HG03045 (cell line): ENCODE results near the gene PDPN.
"Not testable (repeated sequence)": the region's sequence is repeated elsewhere in the genome, so short reads cannot be mapped to it uniquely, and the experiment has no call there.

Experiments
- ATAC-seq: cut with Tn5 transposase; IDR thresholded peaks from one replicate; pipeline ENCODE4 v1.9.1; 2021; ENCODE audit warnings: mild to moderate bottlenecking, moderate library complexity; ENCODE audit not compliant: unreplicated experiment

PDPN gene, protein sequence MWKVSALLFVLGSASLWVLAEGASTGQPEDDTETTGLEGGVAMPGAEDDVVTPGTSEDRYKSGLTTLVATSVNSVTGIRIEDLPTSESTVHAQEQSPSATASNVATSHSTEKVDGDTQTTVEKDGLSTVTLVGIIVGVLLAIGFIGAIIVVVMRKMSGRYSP

DNA sequence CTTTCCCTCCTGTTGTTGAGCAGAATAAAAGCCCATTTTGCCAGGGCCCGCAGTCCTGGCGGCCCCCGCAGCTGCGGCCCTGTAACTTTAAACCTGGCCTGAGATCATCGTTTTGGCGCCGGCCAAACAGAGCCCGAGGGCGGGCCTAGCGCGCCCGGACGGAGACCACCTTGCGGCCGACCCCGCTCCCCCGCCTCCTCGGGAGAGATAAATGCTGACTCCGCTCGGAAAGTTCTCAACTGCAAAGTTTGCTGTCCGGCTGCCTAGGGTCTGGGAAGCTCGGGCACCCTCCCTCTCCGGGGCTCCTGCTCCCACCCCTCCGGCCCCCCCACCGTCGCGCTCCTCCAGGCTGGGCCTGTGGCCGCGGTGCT lies at the start of gene PDPN:
TSS of gene PDPN (plus strand) at position 238 of the 371 bp plus-strand sequence. CDS start 202 bp downstream, outside the sequence.
- ATAC-seq, result no peak

GRCh38 chr1:13535227-13535626 lies 48.4 kb upstream of the PDPN start:
- no peak for ATAC-seq

DNA sequence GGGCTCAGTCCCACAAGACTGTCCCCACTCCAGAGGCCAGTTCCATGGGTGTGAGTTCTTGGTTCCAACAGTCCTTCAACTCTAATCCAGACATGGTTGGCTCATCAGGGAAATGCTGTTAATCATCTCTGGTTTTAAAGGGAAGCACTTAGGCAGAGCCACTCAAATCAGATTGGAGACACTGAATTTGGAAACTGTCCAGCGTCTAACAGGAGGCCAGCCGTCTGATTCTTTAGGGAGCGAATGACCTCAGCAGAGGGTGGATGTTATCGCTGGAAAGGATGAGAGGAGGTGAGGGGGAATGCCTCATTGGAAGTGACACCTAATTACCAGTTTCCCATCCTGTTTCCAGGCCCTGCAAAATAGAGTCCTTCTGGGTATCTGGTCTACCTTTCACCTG lies 47.1 kb upstream of the PDPN start:
- no peak for ATAC-seq

GRCh38 chr1:13538832-13539231 lies 44.8 kb upstream of the PDPN start:
- no peak for ATAC-seq

GRCh38 chr1:13539683-13540082 lies 43.9 kb upstream of the PDPN start:
- ATAC-seq, result no peak

GRCh38 chr1:13540866-13541265 lies 42.8 kb upstream of the PDPN start:
- ATAC-seq, result no peak

DNA sequence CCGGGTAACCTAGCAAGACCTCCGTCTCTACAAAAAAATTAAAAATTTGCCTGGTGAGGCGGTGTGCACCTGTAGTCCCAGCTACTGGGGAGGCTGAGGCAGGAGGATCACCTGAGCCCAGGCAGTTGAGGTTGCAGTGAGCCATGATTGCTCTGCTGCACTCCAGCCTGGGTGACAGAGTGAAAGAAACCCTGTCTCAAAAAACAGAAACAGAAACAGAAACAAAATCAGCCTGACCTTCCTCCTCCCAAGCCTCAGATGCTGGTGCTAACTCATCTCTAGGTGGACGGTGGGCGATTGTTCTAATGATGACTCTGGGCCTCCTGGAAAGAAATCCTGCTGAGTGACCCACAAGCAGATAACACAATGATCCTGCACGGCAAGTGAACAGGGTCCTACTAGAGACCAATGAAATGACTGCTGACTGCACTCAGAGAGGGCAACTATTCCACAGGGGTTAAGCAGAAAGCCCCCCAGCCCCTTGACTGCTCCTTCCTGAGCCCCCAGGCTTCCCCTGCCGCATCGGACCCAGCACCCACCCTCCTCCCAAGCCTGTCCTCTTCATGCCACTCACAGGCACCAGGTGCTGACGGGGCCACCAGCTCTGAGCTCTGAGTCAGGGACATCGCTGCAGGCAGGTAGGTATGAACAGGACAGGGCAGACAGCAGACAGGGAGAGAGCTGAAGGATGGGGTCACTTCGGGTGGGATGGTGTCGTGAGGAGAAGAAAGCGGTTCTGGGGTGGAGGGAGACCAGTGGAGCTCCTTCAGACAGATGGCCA lies 42.0 kb upstream of the PDPN start:
- ATAC-seq, result no peak

DNA sequence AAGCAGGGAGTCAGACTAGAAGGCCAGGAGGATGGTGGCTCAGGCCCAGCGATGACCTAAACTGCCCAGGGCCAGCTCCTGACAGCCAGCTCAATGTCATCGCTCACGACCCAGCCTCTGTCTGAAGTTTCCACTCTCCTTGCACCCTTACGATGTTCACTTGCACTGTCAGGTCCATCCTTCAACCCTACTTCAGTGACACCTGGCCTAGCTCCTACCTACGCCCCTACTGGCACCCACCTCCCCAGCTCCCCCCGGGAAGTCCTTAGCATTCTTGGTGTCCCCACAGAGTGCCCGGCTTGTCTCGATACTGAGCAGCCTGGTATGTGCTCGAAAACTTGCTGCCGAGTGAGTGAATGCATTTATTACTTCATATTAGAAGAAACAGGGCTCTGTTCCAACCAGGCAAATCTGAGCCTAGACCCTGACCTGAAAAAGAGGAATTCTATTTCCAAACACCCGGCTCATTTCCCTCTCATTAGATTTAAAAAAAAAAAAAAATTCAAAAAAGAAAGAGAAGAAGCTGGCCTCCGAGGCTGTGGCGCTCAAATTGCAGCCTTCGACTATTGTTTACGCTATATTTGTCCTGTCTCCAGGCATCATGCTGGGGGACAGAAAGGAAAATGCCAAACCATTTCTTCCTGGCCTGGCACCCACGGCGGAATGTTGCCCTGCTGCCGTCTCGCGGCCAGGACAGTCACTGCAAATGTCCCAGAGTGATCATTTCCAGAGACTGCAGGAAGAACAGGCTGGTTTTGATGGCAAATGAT lies 40.0 kb upstream of the PDPN start:
- no peak for ATAC-seq

GRCh38 chr1:13544221-13544556 lies 39.4 kb upstream of the PDPN start:
- no peak for ATAC-seq

GRCh38 chr1:13546791-13547190 lies 36.8 kb upstream of the PDPN start:
- no peak for ATAC-seq

- no peak for ATAC-seq
Measured at GRCh38 chr1:13548281-13548680, 35.4 kb upstream of the PDPN start.

DNA sequence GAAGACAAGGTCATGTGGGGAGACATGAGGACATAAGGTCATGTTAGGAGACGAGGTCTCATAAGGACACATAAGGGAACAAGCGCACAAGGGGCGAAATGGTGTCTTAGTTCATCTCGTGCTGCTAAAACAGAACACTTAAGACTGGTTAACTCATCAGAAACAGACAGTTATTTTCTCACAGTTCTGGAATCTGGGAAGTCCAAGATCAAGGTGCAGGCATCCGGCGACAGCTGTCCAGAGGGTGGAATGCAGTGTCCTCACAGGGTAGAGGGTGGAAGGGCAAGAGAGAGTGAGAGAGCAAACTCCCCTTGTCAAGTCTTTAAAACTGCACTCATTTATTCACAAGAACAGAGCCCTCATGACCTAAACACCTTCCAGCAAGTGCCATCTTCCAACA lies 34.6 kb upstream of the PDPN start:
- ATAC-seq, result no peak

- no peak for ATAC-seq
Measured at GRCh38 chr1:13549521-13549920, 34.1 kb upstream of the PDPN start.

DNA sequence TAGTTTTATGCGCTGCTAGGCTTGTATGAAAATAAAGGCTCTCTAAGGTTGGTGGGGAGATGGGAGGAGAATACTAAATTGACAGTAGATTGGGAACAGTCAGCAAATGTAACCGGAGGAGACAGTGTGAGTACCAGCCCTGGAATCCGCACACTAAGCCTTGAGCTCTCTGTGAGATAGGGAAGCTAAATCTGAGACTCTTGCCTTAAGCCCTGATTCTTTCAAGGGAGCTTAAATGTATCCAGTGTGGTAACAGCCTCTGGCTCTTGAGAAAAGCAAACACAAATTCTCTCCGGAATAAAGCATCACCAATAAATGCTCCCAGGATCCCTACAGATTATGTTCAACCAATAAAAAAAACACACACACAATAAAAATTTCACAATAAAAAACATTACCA lies 33.0 kb upstream of the PDPN start:
- ATAC-seq, result no peak

- ATAC-seq, result no peak
Measured at GRCh38 chr1:13554798-13555197, 28.8 kb upstream of the PDPN start.

DNA sequence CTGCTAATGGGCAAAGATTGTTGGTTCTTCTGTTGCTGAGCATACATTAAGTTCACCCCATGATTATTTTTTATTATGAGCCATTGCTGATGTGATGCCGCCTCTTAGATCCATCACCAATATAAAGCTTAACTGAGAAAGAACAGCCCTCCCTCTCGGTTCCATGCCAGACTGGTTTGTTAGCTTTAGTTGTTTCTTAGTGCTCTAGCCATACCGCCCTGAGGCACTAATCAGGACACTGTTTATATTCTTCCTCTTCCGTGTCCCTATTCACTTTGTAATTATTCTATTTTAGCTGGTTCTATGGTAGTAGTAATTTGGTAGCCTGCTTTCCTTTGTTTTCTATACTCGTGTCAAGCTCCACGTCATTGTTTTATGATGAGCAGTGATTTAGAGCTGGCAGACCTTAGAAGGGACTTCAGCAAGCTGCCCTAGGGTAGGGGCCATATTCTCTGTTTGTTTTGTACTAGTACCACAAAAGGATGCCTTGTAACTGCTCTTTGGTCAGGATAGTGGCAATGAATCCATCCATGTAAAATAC lies 27.3 kb upstream of the PDPN start:
- no peak for ATAC-seq

DNA sequence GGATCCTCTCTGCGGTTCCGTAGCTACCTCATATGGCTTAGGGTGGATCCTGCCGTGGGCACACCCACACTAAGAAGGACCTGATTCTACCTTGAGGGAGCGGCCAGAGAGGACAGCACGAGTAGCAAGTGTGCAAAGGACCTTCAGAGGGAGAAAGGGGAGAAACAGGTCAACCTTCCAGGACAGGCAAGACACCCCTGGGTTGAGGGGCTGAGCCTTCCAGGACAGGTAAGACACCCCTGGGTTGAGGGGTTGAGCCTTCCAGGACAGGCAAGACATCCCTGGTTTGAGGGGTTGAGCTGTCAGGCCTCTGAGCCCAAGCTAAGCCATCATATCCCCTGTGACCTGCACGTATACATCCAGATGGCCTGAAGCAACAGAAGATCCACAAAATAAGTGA lies 23.1 kb upstream of the PDPN start:
- ATAC-seq, result no peak

GRCh38 chr1:13562981-13563380 lies 20.7 kb upstream of the PDPN start:
- not testable (repeated sequence) for ATAC-seq

DNA sequence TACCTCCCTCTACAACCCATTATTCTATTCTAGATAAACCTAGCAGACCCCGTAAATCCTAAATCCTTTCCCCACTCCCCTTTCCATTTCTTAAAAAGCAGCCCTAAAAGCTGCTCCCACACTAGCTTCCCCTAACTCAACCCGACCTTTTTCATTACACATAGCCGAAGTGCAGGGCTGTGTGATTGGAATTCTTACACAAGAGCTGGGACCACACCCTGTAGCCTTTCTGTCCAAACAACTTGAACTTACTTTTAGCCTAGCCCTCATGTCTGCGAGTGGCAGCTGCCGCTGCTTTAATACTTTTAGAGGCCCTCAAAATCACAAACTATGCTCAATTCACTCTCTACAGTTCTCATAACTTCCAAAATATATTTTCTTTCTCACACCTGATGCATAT lies 19.6 kb upstream of the PDPN start:
- ATAC-seq, result no peak

DNA sequence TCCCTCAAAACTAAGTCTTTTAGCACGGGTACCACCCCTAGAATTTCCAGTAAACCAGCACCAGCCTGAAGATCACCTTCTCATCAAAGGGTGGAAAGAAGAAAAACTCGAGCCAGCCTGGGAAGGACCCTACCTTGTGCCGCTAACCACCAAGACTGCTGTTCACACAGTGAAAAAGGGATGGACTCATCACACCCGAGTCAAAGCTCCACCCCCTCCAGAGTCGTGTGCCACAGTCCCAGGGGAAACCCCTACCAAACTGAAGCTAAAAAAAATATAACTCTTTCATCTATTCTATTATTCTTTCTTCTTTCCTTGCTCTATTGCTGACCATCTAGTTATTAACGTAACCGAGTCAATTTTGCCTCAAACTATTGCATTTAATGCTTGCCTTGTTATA lies 13.2 kb upstream of the PDPN start:
- not testable (repeated sequence) for ATAC-seq

GRCh38 chr1:13570924-13571323 lies 12.7 kb upstream of the PDPN start:
- ATAC-seq, result no peak

- ATAC-seq, result no peak
Measured at GRCh38 chr1:13573586-13573985, 10.0 kb upstream of the PDPN start.
